Astrocyte (in vitro differentiated cells and primary cell): ENCODE measurements around the gene DCANP1. TPM values are rescaled to one million over a fixed set of nuclear protein-coding genes. Genes with fewer than 3 reads are reported as not detected.

Source experiments
- DNase-seq: peaks from one replicate; pipeline ENCODE4 v3.0.0-alpha.2; 2010; ENCODE audit warnings: low read depth
- FAIRE-seq: peaks from 2 replicates; lab custom pipeline; 2011; peaks lifted over from hg19 to GRCh38; lab: Jason Lieb, UNC
- H2AFZ ChIP-seq: 2 replicates; pipeline ENCODE4 v1.6.0; 2012; ENCODE audit warnings: low read depth, low read length, inconsistent platforms
- H3K27ac ChIP-seq: 2 replicates; pipeline ENCODE4 v1.5.1; 2011; ENCODE audit warnings: low read depth, low read length, inconsistent platforms
- H3K27me3 ChIP-seq: 2 replicates; pipeline ENCODE4 v1.6.0; 2011; ENCODE audit warnings: low read length, inconsistent platforms; ENCODE audit not compliant: insufficient read depth
- H3K36me3 ChIP-seq: 2 replicates; pipeline ENCODE4 v1.5.1; 2011; ENCODE audit warnings: low read length, inconsistent platforms; ENCODE audit not compliant: insufficient read depth
- H3K4me1 ChIP-seq: 2 replicates; pipeline ENCODE4 v1.5.1; 2011; ENCODE audit warnings: low read length, inconsistent platforms; ENCODE audit not compliant: insufficient read depth
- H3K4me2 ChIP-seq: 2 replicates; pipeline ENCODE4 v1.6.0; 2012; ENCODE audit warnings: low read length, inconsistent platforms
- H3K4me3 ChIP-seq: 2 replicates; pipeline ENCODE4 v1.5.1; 2011; ENCODE audit warnings: low read depth, mild to moderate bottlenecking, low read length, inconsistent platforms; ENCODE audit not compliant: insufficient read depth
- H3K79me2 ChIP-seq: 2 replicates; pipeline ENCODE4 v1.6.0; 2012; ENCODE audit warnings: mild to moderate bottlenecking, low read length, inconsistent platforms; ENCODE audit not compliant: insufficient read depth
- H3K9ac ChIP-seq: 2 replicates; pipeline ENCODE4 v1.6.0; 2012; ENCODE audit warnings: mild to moderate bottlenecking, low read length, inconsistent platforms
- H3K9me3 ChIP-seq: 2 replicates; pipeline ENCODE4 v1.5.1; 2012; ENCODE audit warnings: low read depth, mild to moderate bottlenecking, low read length, inconsistent platforms; ENCODE audit not compliant: insufficient read depth
- H4K20me1 ChIP-seq: 2 replicates; pipeline ENCODE4 v1.6.0; 2012; ENCODE audit warnings: low read length, inconsistent platforms; ENCODE audit not compliant: insufficient read depth
- H3K27ac Mint-ChIP-seq: one replicate; pipeline ENCODE4 v1.8.0; 2021; ENCODE audit warnings: mild to moderate bottlenecking, mixed read lengths; ENCODE audit not compliant: unreplicated experiment
- H3K27me3 Mint-ChIP-seq: one replicate; pipeline ENCODE4 v1.8.0; 2021; ENCODE audit warnings: low read depth, mixed read lengths; ENCODE audit not compliant: unreplicated experiment
- H3K36me3 Mint-ChIP-seq: one replicate; pipeline ENCODE4 v1.8.0; 2021; ENCODE audit warnings: low read depth, mixed read lengths; ENCODE audit not compliant: unreplicated experiment
- H3K4me1 Mint-ChIP-seq: one replicate; pipeline ENCODE4 v1.8.0; 2021; ENCODE audit warnings: low read depth, mixed read lengths; ENCODE audit not compliant: unreplicated experiment
- H3K4me3 Mint-ChIP-seq: one replicate; pipeline ENCODE4 v1.8.0; 2021; ENCODE audit warnings: mild to moderate bottlenecking, moderate library complexity, mixed read lengths; ENCODE audit not compliant: unreplicated experiment
- H3K9me3 Mint-ChIP-seq: one replicate; pipeline ENCODE4 v1.8.0; 2021; ENCODE audit warnings: mild to moderate bottlenecking, mixed read lengths; ENCODE audit not compliant: unreplicated experiment
- CTCF ChIP-seq: IDR thresholded peaks from 2 replicates; pipeline ENCODE4 v1.5.1; 2011; ENCODE audit warnings: low read depth, mild to moderate bottlenecking, inconsistent platforms, low read length, moderate library complexity; ENCODE audit not compliant: insufficient read depth
- EZH2 ChIP-seq: IDR thresholded peaks from 2 replicates; pipeline ENCODE4 v1.6.1; 2012; ENCODE audit warnings: mild to moderate bottlenecking, low read length, inconsistent platforms; ENCODE audit not compliant: insufficient read depth
- total RNA-seq: library from RNA; stranded (reverse); gene quantifications from 2 replicates; pipeline ENCODE4 v1.2.1, GENCODE V29; 2021

The DCANP1 gene
- total RNA-seq, 1 donor from 2014 or later: not detected

GRCh38 chr5:135489466-135490244 lies 42.5 kb upstream of the DCANP1 start:
- Histone ChIP-seq H3K79me2 (no peaks in the 10 kb centered on the region), H3K4me1 (peaks cover 36% of the 10 kb centered on the region), H3K4me2 (peak overlapping the region; percentile 91), H2AFZ (peak overlapping the region; percentile 87), H3K9ac (no peak overlapping the region), H3K27me3 (peaks cover 36% of the 10 kb centered on the region), H3K27ac (no peak overlapping the region), H4K20me1 (no peaks in the 10 kb centered on the region), H3K36me3 (no peaks in the 10 kb centered on the region), H3K9me3 (peaks cover 4% of the 10 kb centered on the region), H3K4me3 (peak overlapping the region; percentile 52)
- Mint-ChIP-seq H3K27ac (peak overlapping the region; percentile 62), H3K36me3 (peaks cover 3% of the 10 kb centered on the region), H3K4me3 (peak overlapping the region; percentile 79), H3K27me3 (peaks cover 80% of the 10 kb centered on the region), H3K9me3 (peaks cover 2% of the 10 kb centered on the region), H3K4me1 (peaks cover 12% of the 10 kb centered on the region)
- no peak for TF ChIP-seq CTCF
- TF ChIP-seq EZH2: peak; percentile 57
- FAIRE-seq: no peak
- no peak for DNase-seq

GRCh38 chr5:135488727-135489465 lies 41.7 kb upstream of the DCANP1 start:
- Mint-ChIP-seq H3K9me3 (no peaks in the 10 kb centered on the region), H3K27ac (no peak overlapping the region)
- peaks cover 36% of the 10 kb centered on the region for H3K27me3 ChIP-seq

More at GRCh38 chr5:135488727-135489465, 41.7 kb upstream of the DCANP1 start:
- TF ChIP-seq CTCF: no peak
- TF ChIP-seq EZH2: no peak
- peaks cover 3% of the 10 kb centered on the region for H3K36me3 Mint-ChIP-seq
- peak overlapping the region; percentile 52 for H3K4me3 ChIP-seq
- peak; percentile 62 for DNase-seq
- no peaks in the 10 kb centered on the region for H3K79me2 ChIP-seq
- peaks cover 4% of the 10 kb centered on the region for H3K9me3 ChIP-seq
- peaks cover 79% of the 10 kb centered on the region for H3K27me3 Mint-ChIP-seq
- peak overlapping the region; percentile 91 for H3K4me2 ChIP-seq
- H4K20me1 ChIP-seq: no peaks in the 10 kb centered on the region
- H2AFZ ChIP-seq: peak overlapping the region; percentile 87
- FAIRE-seq: no peak
- peak overlapping the region; percentile 34 for H3K4me3 Mint-ChIP-seq
- H3K27ac ChIP-seq: no peak overlapping the region
- H3K4me1 Mint-ChIP-seq: peaks cover 10% of the 10 kb centered on the region
- peaks cover 28% of the 10 kb centered on the region for H3K4me1 ChIP-seq
- H3K9ac ChIP-seq: peak overlapping the region; percentile 56
- H3K36me3 ChIP-seq: no peaks in the 10 kb centered on the region
